K562 (cell line): Measurements from ENCODE around the gene DDC. TPM values are rescaled to one million over a fixed set of nuclear protein-coding genes. Genes with fewer than 3 reads are reported as not detected.

Experiments used
- ATAC-seq: fragments of 200-7000 bp; cut with Tn5 transposase; 3 replicates; pipeline ENCODE4 v1.9.1; 2020; ENCODE audit warnings: moderate library complexity
- BruUV-seq: library from RNA; stranded (reverse); fragments of 400-500 nt; replicated peaks from 2 replicates; lab custom pipeline; 2021; lab: Mats Ljungman, UMichigan
- CTCF ChIA-PET: fragments of 300-600 bp; formaldehyde crosslinking; extraction: SDS; loops from one replicate; lab custom pipeline; 2021; ENCODE audit warnings: low intra/inter-chr PET ratio; lab: Yijun Ruan, JAX
- POLR2A ChIA-PET: fragments of 300-600, 350-650 bp; sonication (Branson Sonifier 250); formaldehyde crosslinking; extraction: SDS; loops from one replicate; lab custom pipeline; 2021; ENCODE audit warnings: antibody characterized with exemption, inconsistent platforms; lab: Yijun Ruan, JAX
- DNase-seq, 4 experiments: peaks; one replicate each; pipeline versions ENCODE4 v3.0.0 to v3.0.0-alpha.2; 2011 to 2018; ENCODE audit warnings: low spot score in 3 of 4, mixed read lengths in 3 of 4; ENCODE audit errors: extremely low read depth in 1 of 4
- FAIRE-seq: peaks from 2 replicates; lab custom pipeline; 2011; peaks lifted over from hg19 to GRCh38; lab: Jason Lieb, UNC
- H2AFZ ChIP-seq: 2 replicates; pipeline ENCODE4 v1.6.0; 2011; ENCODE audit warnings: low read depth, low read length, control low read depth, inconsistent platforms
- H3K27ac ChIP-seq: fragments of 200-600 bp; 3 replicates; pipeline ENCODE4 v1.8.0; 2011; ENCODE audit warnings: low read depth, mild to moderate bottlenecking, control low read depth, inconsistent platforms, low read length, moderate library complexity, mixed read lengths; ENCODE audit errors: extremely low read depth
- H3K27me3 ChIP-seq, 2 experiments: fragments of 300-600 bp in 1 of 2; 2 replicates in 1 of 2; 3 replicates in 1 of 2; pipeline versions ENCODE4 v1.6.0 to v1.8.0; 2011; ENCODE audit warnings: inconsistent platforms in 2 of 2, low read length in 2 of 2, mild to moderate bottlenecking in 1 of 2, mixed read lengths in 1 of 2, moderate library complexity in 1 of 2; ENCODE audit not compliant: control insufficient read depth in 2 of 2, insufficient read depth in 2 of 2
- H3K36me3 ChIP-seq: fragments of 300-600 bp; 3 replicates; pipeline ENCODE4 v1.8.0; 2011; ENCODE audit warnings: mild to moderate bottlenecking, low read length, inconsistent platforms; ENCODE audit not compliant: control insufficient read depth, insufficient read depth
- H3K4me1 ChIP-seq, 2 experiments: fragments of 200-600 bp in 1 of 2; replicated peaks in 1 of 2; 2 replicates in 1 of 2; 3 replicates in 1 of 2; pipeline versions ENCODE4 v1.5.1 to v1.8.0; 2011; ENCODE audit warnings: inconsistent platforms in 2 of 2, low read length in 2 of 2, mild to moderate bottlenecking in 1 of 2, mixed read lengths in 1 of 2, moderate library complexity in 1 of 2; ENCODE audit not compliant: control insufficient read depth in 2 of 2, insufficient read depth in 2 of 2
- H3K4me2 ChIP-seq: 2 replicates; pipeline ENCODE4 v1.6.1; 2011; ENCODE audit warnings: low read length, control low read depth, inconsistent platforms, mixed read lengths; ENCODE audit not compliant: insufficient read depth
- H3K4me3 ChIP-seq: fragments of 200-600 bp; sonication (generic), shearing (Covaris generic); 2 replicates; pipeline ENCODE4 v1.5.1; 2016; ENCODE audit warnings: control low read depth, inconsistent platforms
- H3K79me2 ChIP-seq: fragments of 200-600 bp; 3 replicates; pipeline ENCODE4 v1.8.0; 2011; ENCODE audit warnings: low read length, inconsistent platforms; ENCODE audit not compliant: control insufficient read depth, insufficient read depth
- H3K9ac ChIP-seq, 2 experiments: 2 replicates each; pipeline versions ENCODE4 v1.6.0 to v1.6.1; 2011; ENCODE audit warnings: low read depth in 2 of 2, low read length in 2 of 2, control low read depth in 1 of 2, inconsistent platforms in 1 of 2, mild to moderate bottlenecking in 1 of 2, mixed read lengths in 1 of 2; ENCODE audit not compliant: insufficient read depth in 1 of 2
- H3K9me1 ChIP-seq: one replicate; pipeline ENCODE4 v1.6.0; 2011; ENCODE audit warnings: inconsistent platforms, mild to moderate bottlenecking, low read length, moderate library complexity; ENCODE audit not compliant: control insufficient read depth, insufficient read depth
- H3K9me3 ChIP-seq: replicated peaks from 2 replicates; pipeline ENCODE4 v1.5.1; 2011; ENCODE audit warnings: low read depth, low read length, inconsistent platforms; ENCODE audit not compliant: control insufficient read depth, insufficient read depth
- H4K20me1 ChIP-seq: replicated peaks from 2 replicates; pipeline ENCODE4 v1.6.1; 2011; ENCODE audit warnings: low read length, inconsistent platforms, mixed read lengths; ENCODE audit not compliant: control insufficient read depth, insufficient read depth
- CEBPG ChIP-seq, 3 experiments: fragments of 200-800 bp in 1 of 3; sonication (Bioruptor generic) in 1 of 3; sonication (generic) in 1 of 3; formaldehyde crosslinking in 1 of 3; IDR thresholded peaks in 2 of 3; conservative IDR thresholded peaks in 1 of 3; 2 replicates each; pipeline versions ENCODE4 v1.6.1 to v1.8.0; 2016 to 2022; ENCODE audit warnings: missing compliant biosample characterization in 2 of 3, missing genetic modification characterization in 2 of 3, mild to moderate bottlenecking in 1 of 3, missing genetic modification reagents in 1 of 3
- XRCC5 ChIP-seq: fragments of 200-400 bp; formaldehyde crosslinking; IDR thresholded peaks from 2 replicates; pipeline ENCODE4 v1.6.1; 2017; ENCODE audit warnings: low read depth, mild to moderate bottlenecking, low read length
- ZNF239 ChIP-seq: fragments of 250-450 bp; sonication (Bioruptor Pico); IDR thresholded peaks from 2 replicates; pipeline ENCODE4 v1.4.0; 2020; ENCODE audit warnings: mild to moderate bottlenecking
- WGBS: fragments of 100-300 bp; shearing (Covaris generic); methylation state at CpG from one replicate; pipeline ENCODE4 v1.1.6; 2016; ENCODE audit warnings: low coverage, mixed read lengths; ENCODE audit not compliant: insufficient coverage; ENCODE audit errors: missing lambda C conversion rate; 5-methylcytosine and 5-hydroxymethylcytosine counted together
- in situ Hi-C: fragments of 300-500 bp; cut with MboI; formaldehyde crosslinking; loops from 4 replicates; pipeline ENCODE4 v1.15.0; 2018; ENCODE audit warnings: inconsistent platforms, mixed read lengths
- intact Hi-C: fragments of 100-400 bp; cut with micrococcal nuclease; formaldehyde crosslinking; loops from 2 replicates; pipeline ENCODE4 v1.14.2; 2022
- polyA plus RNA-seq, 8 experiments: library from polyadenylated mRNA; depleted of rRNA in 4 of 8; stranded (reverse) in 5 of 8; unstranded in 3 of 8; fragments of >200 nt; fragmentation: Nextera tagmentation in 2 of 8; fragmentation: Illumina TruSeq in 1 of 8; extraction: Ambion mirVana in 2 of 8; extraction: Trizol in 1 of 8; gene quantifications; 2 replicates each; pipeline versions ENCODE4 v1.2.1 to v1.2.3, GENCODE V29; 2011 to 2014; ENCODE audit warnings: inconsistent platforms in 1 of 8, missing spikeins in 1 of 8
- total RNA-seq, 7 experiments: library from RNA; depleted of rRNA in 6 of 7; stranded (reverse); fragments of >200 nt in 6 of 7; fragmentation: Illumina TruSeq in 2 of 7; extraction: Trizol in 2 of 7; gene quantifications; 2 replicates each; pipeline versions ENCODE4 v1.2.1 to v1.2.3, GENCODE V29; 2011 to 2021; ENCODE audit warnings: low replicate concordance in 1 of 7
- TF ChIP-seq, protein P1 (sequence below): fragments of 450-650 bp; IDR thresholded peaks from 2 replicates; pipeline ENCODE4 v1.6.1; 2017; ENCODE audit warnings: antibody characterized with exemption, mild to moderate bottlenecking

The DDC gene
- total and polyA plus RNA-seq, 9 of the 15 experiments (the other 6 are each of a cell fraction or from before 2014, with no cell fraction given), result not detected

DNA sequence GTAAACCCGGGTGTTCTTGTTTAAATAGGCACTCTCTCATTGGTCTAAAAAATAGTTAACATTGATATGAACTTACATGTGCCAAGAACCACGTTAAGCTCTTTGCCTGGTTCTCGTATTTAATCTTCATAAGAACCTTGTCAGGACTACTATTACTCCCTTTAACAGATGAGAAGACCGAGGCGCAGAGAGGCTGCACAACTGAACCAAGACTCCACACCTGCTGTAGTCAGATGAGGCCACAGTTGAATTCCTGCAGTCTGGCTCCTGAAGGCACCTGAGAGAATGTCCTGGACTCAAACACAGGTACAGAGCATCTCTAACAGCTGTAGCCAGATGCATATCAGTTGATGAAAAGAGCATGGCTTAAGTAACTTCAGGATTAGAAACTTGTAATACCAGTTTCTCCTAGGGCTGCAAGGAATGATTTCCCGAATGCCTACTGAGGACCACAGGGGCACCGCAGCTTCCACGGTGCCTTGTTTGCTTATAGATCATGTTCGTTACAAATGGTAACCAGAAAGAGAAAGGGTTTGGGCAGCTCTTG is 9.5 kb downstream of the DDC start:
- intact Hi-C loops, result no loop called here

DNA sequence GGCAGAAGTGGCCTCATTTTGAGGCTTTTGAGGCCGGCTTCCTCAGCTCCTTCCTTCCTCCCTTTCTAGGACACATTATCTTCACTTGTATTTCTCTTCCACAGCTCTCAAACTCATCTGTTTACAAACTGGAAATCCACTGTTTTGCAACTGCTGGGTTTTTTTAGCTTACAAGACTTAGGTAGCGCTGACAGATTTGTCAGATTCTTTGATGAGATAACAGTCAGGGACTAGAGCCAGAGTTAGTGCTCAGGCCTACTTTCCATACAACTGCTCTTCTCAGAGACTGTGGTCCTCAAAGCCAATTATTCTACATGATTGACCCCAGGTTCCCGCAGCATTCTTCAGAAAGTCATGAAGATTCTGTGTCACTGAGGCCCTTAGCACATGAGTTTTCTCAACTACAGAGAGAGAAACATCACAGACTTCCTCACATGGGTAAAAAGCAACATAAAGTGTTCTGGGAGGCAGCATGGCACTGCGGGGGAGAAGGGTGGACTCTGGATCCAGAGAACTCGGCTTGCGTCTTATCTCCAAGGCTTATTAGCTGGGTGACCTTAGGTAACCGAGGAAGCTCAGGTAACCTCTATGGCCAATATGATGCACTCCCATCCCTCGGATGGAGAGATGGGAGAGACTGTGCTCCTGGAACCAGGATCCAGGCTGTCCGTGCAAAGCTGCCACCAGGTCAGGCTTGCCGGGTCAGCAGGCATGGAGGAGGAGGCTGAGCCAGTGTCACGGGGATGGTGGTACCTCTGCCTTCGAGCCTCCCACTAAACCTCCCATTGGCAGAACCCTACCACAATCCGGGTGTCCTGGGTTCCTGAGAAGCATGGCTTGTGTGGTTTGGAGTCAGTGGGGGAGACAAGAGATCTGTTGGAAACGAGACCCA is 10.5 kb downstream of the DDC start:
- 4% methylated on average over 14 of the region's 14 CpGs for WGBS
- H3K9me1 ChIP-seq, result no peaks in the 10 kb centered on the region
- peaks cover 16% of the 10 kb centered on the region for H4K20me1 ChIP-seq
- BruUV-seq, result no TSS peak
- no peaks in the 10 kb centered on the region for H3K79me2 ChIP-seq
- ChIA-PET CTCF (no interaction called here), POLR2A (interaction anchor here (0.7 to 1.5 kb wide), 2 partner anchors 11 to 27 kb away, joined by 3 read pairs; no protein-coding TSS in a partner anchor)
- no peak overlapping the region for H3K9ac ChIP-seq
- FAIRE-seq (no peak), DNase-seq (no peak), ATAC-seq (no peak)
- peaks cover 7 to 10% of the 10 kb centered on the region in 2 experiments; a peak in 4 of 5 replicates for H3K4me1 ChIP-seq
- H3K4me3 ChIP-seq, result no peak overlapping the region
- H3K36me3 ChIP-seq, result no peaks in the 10 kb centered on the region
- no peak overlapping the region for H3K27ac ChIP-seq
- H3K4me2 ChIP-seq, result no peak overlapping the region
- H2AFZ ChIP-seq, result no peak overlapping the region
- H3K9me3 ChIP-seq, result no peaks in the 10 kb centered on the region
- peaks cover 15 to 43% of the 10 kb centered on the region in 2 experiments for H3K27me3 ChIP-seq
- in situ Hi-C loops, result loop anchor here (5.0 kb wide), 1 partner anchor 87 kb away; no protein-coding TSS in a partner anchor
- intact Hi-C loops, result no loop called here
- TF ChIP-seq CEBPG (CRISPR knock-in tag; IDR thresholded peaks at IDR 0.05) (no peak), CEBPG (tag; conservative IDR thresholded peaks at IDR 0.05 in 1 of 2, IDR thresholded peaks at IDR 0.05 in 1 of 2) (0 out of 4 replicates have a peak, but pooled peaks of 1 of the 2 experiments have one; percentile 24)
- TF ChIP-seq, protein P1, sequence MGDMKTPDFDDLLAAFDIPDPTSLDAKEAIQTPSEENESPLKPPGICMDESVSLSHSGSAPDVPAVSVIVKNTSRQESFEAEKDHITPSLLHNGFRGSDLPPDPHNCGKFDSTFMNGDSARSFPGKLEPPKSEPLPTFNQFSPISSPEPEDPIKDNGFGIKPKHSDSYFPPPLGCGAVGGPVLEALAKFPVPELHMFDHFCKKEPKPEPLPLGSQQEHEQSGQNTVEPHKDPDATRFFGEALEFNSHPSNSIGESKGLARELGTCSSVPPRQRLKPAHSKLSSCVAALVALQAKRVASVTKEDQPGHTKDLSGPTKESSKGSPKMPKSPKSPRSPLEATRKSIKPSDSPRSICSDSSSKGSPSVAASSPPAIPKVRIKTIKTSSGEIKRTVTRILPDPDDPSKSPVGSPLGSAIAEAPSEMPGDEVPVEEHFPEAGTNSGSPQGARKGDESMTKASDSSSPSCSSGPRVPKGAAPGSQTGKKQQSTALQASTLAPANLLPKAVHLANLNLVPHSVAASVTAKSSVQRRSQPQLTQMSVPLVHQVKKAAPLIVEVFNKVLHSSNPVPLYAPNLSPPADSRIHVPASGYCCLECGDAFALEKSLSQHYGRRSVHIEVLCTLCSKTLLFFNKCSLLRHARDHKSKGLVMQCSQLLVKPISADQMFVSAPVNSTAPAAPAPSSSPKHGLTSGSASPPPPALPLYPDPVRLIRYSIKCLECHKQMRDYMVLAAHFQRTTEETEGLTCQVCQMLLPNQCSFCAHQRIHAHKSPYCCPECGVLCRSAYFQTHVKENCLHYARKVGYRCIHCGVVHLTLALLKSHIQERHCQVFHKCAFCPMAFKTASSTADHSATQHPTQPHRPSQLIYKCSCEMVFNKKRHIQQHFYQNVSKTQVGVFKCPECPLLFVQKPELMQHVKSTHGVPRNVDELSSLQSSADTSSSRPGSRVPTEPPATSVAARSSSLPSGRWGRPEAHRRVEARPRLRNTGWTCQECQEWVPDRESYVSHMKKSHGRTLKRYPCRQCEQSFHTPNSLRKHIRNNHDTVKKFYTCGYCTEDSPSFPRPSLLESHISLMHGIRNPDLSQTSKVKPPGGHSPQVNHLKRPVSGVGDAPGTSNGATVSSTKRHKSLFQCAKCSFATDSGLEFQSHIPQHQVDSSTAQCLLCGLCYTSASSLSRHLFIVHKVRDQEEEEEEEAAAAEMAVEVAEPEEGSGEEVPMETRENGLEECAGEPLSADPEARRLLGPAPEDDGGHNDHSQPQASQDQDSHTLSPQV, result no peak

More for the DNA sequence above, 9.5 kb downstream of the DDC start:
- FAIRE-seq (no peak), DNase-seq (no peak), ATAC-seq (no peak)
- H3K9me3 ChIP-seq, result no peaks in the 10 kb centered on the region
- H3K36me3 ChIP-seq, result no peaks in the 10 kb centered on the region
- no peak overlapping the region for H3K4me3 ChIP-seq
- no TSS peak for BruUV-seq
- no peaks in the 10 kb centered on the region for H3K9me1 ChIP-seq
- ChIA-PET POLR2A (interaction anchor here (0.6 to 1.5 kb wide), 4 partner anchors 10 to 603 kb away, joined by 3 read pairs; no protein-coding TSS in a partner anchor), CTCF (no interaction called here)
- H3K79me2 ChIP-seq, result no peaks in the 10 kb centered on the region
- WGBS, result 10% methylated on average over 9 of the region's 9 CpGs
- H3K27me3 ChIP-seq, result peaks cover 23 to 52% of the 10 kb centered on the region in 2 experiments
- H3K27ac ChIP-seq, result no peak overlapping the region
- H3K9ac ChIP-seq, result no peak overlapping the region
- in situ Hi-C loops, result loop anchor here (5.0 kb wide), 1 partner anchor 88 kb away; no protein-coding TSS in a partner anchor
- H4K20me1 ChIP-seq, result peaks cover 16% of the 10 kb centered on the region
- peaks cover 7 to 10% of the 10 kb centered on the region in 2 experiments; a peak in 4 of 5 replicates for H3K4me1 ChIP-seq
- no peak overlapping the region for H3K4me2 ChIP-seq
- TF ChIP-seq XRCC5, result no peak
- TF ChIP-seq ZNF239 (CRISPR knock-in tag), result peak; percentile 78
- no peak overlapping the region for H2AFZ ChIP-seq
